Ovary (tissue), 9 donors: ENCODE results near the gene KLHL6. TPM values are rescaled to one million over a fixed set of nuclear protein-coding genes. Genes with fewer than 3 reads are reported as not detected.
"Not testable (repeated sequence)": the region's sequence is repeated elsewhere in the genome, so short reads cannot be mapped to it uniquely, and the experiment has no call there.

ENCODE experiments used
- DNase-seq, 5 donors: peaks; one replicate each; pipeline ENCODE4 v3.0.0-alpha.2; 2019 to 2020
- H3K27ac ChIP-seq, 2 donors: fragments of 200-600 bp; one replicate each; pipeline versions ENCODE4 v1.5.1 to v1.8.0; 2019 to 2022
- H3K27me3 ChIP-seq: fragments of 200-600 bp; one replicate; pipeline ENCODE4 v1.8.0; 2022
- H3K36me3 ChIP-seq: fragments of 200-600 bp; sonication (generic); one replicate; pipeline ENCODE4 v1.5.1; 2019
- H3K4me1 ChIP-seq: one replicate; pipeline ENCODE4 v1.8.1; 2013; ENCODE audit warnings: mild to moderate bottlenecking, moderate library complexity; ENCODE audit not compliant: insufficient read depth
- H3K4me3 ChIP-seq: fragments of 200-600 bp; sonication (generic); one replicate; pipeline ENCODE4 v1.5.1; 2017
- H3K9me3 ChIP-seq, 2 donors: fragments of 200-600 bp in 1 of 2; sonication (generic) in 1 of 2; one replicate each; pipeline versions ENCODE4 v1.5.1 to v1.8.1; 2013 to 2019; ENCODE audit warnings: mild to moderate bottlenecking in 1 of 2, moderate library complexity in 1 of 2
- EP300 ChIP-seq: sonication (generic); formaldehyde crosslinking; IDR thresholded peaks from one replicate; pipeline ENCODE4 v1.6.1; 2017; ENCODE audit warnings: antibody characterized with exemption
- POLR2A ChIP-seq: fragments of 450-650 bp; IDR thresholded peaks from one replicate; pipeline ENCODE4 v1.6.1; 2017; ENCODE audit warnings: antibody characterized with exemption, mild to moderate bottlenecking, moderate library complexity
- WGBS, 3 donors: extraction: QIAGEN DNeasy Blood & Tissue Kit in 1 of 3; methylation state at CpG; one replicate each; pipeline versions ENCODE4 v1.1.5 to v1.1.7; 2013 to 2017; 5-methylcytosine and 5-hydroxymethylcytosine counted together
- intact Hi-C, 4 donors: fragments of 100-400 bp; cut with DNase I; formaldehyde crosslinking; loops; one replicate each; pipeline versions ENCODE4 v1.11.0 to v1.15.1; 2022 to 2023
- polyA plus RNA-seq, 2 donors: library from polyadenylated mRNA; stranded (reverse); fragments of 200-250 nt in 1 of 2; fragments of 350-450 nt in 1 of 2; fragmentation: Illumina TruSeq in 1 of 2; extraction: RNeasy Lipid Tissue Mini Kit (QIAGEN cat#74804) in 1 of 2; gene quantifications; one replicate each; pipeline ENCODE4 v1.2.3, GENCODE V29; 2013 to 2014
- total RNA-seq, 7 donors: library from RNA; depleted of rRNA in 2 of 7; stranded (reverse); fragments of >200 nt in 2 of 7; fragmentation: NEBNext Ultra II Directional in 3 of 7; extraction: Animal tissue kit (Norgen Biotek cat#: 25700) in 3 of 7; gene quantifications; one replicate each; pipeline versions ENCODE4 v1.1.0 to v1.2.4, GENCODE V29; 2016 to 2023
- TF ChIP-seq, protein P1 (sequence below), 3 donors: fragments of 450-650 bp in 2 of 3; fragments of 200-600 bp in 1 of 3; IDR thresholded peaks; one replicate each; pipeline versions ENCODE4 v1.5.1 to v1.8.0; 2016 to 2022; ENCODE audit warnings: antibody characterized with exemption in 3 of 3, mild to moderate bottlenecking in 1 of 3
- donor health status: DM: no; HTN: no; CAD: no; lungs with moderate emphysema.
- donor health status: DM: no; HTN: no; CAD: no.
- donor health status: Bipolar disorder and iron deficiency.
- donor health status: DM: yes; HTN: yes; CAD: no.
- donor health status: DM: no; HTN: no; CAD: no.
- donor health status: DM: yes; HTN: yes; CAD: no.

Gene KLHL6
- total and polyA plus RNA-seq, 9 donors: 0.21 to 3.9 (median 0.92) TPM

DNA sequence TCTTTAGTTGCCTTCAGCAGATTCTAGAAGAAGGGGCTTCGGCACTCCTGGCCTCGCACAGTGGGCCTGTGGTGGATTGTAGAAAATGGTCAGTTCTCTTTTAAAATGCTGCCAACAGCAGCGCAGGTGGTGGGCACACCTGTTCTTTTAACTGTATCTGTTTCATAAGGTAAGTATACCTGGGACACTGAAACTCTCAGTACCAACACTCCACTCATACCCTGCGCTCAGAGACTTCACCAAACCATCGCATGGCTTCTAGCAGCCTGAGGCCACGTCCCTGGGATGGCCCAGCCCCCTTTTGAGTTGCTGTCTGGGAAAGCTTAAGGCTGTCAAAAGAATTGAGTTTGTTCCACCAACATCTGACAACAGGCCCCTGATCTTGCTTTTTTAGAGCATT lies 70.4 kb downstream of the KLHL6 start:
- no peaks in the 10 kb centered on the region for H3K36me3 ChIP-seq
- no peak overlapping the region for H3K27ac ChIP-seq
- H3K9me3 ChIP-seq: no peaks in the 10 kb centered on the region
- intact Hi-C loops: no loop called here
- no peaks in the 10 kb centered on the region for H3K4me1 ChIP-seq
- no peaks in the 10 kb centered on the region for H3K27me3 ChIP-seq
- no peak for DNase-seq
- WGBS, 3 donors: 94 to 97% (median 95%) methylated on average over 6 of the region's 6 CpGs
- no peak overlapping the region for H3K4me3 ChIP-seq
- TF ChIP-seq, protein P1, sequence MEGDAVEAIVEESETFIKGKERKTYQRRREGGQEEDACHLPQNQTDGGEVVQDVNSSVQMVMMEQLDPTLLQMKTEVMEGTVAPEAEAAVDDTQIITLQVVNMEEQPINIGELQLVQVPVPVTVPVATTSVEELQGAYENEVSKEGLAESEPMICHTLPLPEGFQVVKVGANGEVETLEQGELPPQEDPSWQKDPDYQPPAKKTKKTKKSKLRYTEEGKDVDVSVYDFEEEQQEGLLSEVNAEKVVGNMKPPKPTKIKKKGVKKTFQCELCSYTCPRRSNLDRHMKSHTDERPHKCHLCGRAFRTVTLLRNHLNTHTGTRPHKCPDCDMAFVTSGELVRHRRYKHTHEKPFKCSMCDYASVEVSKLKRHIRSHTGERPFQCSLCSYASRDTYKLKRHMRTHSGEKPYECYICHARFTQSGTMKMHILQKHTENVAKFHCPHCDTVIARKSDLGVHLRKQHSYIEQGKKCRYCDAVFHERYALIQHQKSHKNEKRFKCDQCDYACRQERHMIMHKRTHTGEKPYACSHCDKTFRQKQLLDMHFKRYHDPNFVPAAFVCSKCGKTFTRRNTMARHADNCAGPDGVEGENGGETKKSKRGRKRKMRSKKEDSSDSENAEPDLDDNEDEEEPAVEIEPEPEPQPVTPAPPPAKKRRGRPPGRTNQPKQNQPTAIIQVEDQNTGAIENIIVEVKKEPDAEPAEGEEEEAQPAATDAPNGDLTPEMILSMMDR (IDR thresholded peaks at IDR 0.05): no peak
- TF ChIP-seq POLR2A (no peak), EP300 (no peak)

DNA sequence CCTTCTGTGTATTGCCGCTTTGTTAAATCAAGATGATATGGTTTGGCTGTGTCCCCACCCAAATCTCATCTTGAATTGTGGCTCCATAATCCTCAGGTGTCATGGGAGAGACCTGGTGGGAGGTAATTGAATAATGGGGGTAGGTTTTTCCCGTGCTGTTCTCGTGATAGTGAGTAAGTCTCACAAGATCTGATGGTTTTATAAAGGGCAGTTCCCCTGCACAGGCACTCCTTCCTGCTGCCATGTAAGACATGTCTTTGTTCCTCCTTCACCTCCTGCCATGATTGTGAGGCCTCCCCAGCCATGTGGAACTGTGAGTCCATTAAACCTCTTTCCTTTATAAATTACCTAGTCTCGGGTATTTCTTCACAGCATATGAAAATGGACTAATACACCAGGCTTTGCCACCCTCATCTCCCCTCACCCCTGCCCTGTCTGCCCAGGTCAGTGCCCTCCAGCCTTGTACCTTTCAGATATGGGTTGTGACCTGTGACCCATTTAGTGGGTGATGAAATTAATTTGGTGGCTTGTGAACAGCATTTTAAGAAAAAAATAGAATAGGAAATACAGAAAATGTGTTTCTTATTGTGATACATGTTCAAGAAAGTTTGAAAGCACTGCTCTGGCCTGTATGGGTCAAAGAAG lies 71.0 kb downstream of the KLHL6 start:
- 93 to 94% (median 93%) methylated on average over 4 of the region's 4 CpGs for WGBS, 3 donors
- Histone ChIP-seq H3K27me3 (no peaks in the 10 kb centered on the region), H3K4me1 (no peaks in the 10 kb centered on the region), H3K27ac (no peak overlapping the region), H3K9me3 (no peaks in the 10 kb centered on the region), H3K4me3 (no peak overlapping the region), H3K36me3 (no peaks in the 10 kb centered on the region)
- intact Hi-C loops: no loop called here
- no peak for DNase-seq
- TF ChIP-seq, protein P1 (IDR thresholded peaks at IDR 0.05): no peak
- TF ChIP-seq POLR2A (no peak), EP300 (no peak)

DNA sequence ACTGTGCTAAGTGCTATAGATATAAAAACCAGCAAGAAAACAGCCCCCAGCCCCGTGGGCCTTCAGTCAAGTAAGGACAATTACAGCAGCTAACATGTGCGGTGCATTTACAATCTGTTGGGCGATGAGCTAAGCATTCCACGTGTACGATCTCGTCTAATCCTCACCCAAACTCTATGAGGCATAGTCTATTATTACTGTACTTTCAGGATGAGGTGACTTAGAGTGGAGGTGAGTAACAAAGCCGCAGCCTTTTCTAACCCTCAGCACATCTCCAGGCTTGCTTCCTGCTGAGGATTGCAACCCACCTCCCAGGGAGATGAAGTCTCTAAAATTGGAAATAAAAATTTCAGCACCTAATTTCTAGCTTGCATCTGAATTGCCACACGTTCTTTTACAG lies 73.9 kb downstream of the KLHL6 start:
- TF ChIP-seq EP300: no peak
- no peaks in the 10 kb centered on the region for H3K4me1 ChIP-seq
- H3K4me3 ChIP-seq: no peak overlapping the region
- H3K27me3 ChIP-seq: no peaks in the 10 kb centered on the region
- whole genome bisulfite sequencing, 3 donors: 70 to 81% (median 79%) methylated on average over 8 of the region's 8 CpGs
- DNase-seq: no peak
- intact Hi-C loops: no loop called here
- no peaks in the 10 kb centered on the region for H3K9me3 ChIP-seq
- no peaks in the 10 kb centered on the region for H3K36me3 ChIP-seq
- H3K27ac ChIP-seq: no peak overlapping the region

DNA sequence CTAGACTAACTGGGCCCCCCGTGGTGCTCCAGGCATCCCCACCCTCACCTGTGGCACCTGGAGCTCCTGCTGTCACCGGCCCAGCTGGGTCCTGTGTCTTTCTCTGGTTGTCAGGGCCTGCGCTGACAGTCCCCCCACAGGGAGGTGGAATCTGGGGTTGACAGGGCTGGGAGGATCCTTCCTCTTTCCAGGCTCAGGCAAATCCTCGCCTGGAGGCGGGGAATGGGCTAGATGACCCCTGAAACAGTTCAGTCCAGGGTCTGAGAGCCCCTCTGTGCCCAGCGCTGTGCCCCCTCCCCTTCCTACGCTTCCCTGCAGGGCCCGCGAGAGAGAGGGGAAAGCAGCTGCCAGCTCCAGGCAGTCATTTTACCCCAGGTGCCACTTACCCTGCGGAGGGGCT lies 77.0 kb downstream of the KLHL6 start:
- H3K4me1 ChIP-seq: no peaks in the 10 kb centered on the region
- intact Hi-C loops: loop anchor here in 2 of 4 donors (10.0 kb wide), 2 partner anchors 116 to 286 kb away; no protein-coding TSS in a partner anchor
- no peak overlapping the region for H3K27ac ChIP-seq
- H3K9me3 ChIP-seq: no peaks in the 10 kb centered on the region
- no peak overlapping the region for H3K4me3 ChIP-seq
- TF ChIP-seq POLR2A (no peak), EP300 (no peak)
- TF ChIP-seq, protein P1 (IDR thresholded peaks at IDR 0.05): no peak
- DNase-seq: no peak
- H3K36me3 ChIP-seq: no peaks in the 10 kb centered on the region
- no peaks in the 10 kb centered on the region for H3K27me3 ChIP-seq
- WGBS, 3 donors: 74 to 83% (median 81%) methylated on average over 10 of the region's 10 CpGs

DNA sequence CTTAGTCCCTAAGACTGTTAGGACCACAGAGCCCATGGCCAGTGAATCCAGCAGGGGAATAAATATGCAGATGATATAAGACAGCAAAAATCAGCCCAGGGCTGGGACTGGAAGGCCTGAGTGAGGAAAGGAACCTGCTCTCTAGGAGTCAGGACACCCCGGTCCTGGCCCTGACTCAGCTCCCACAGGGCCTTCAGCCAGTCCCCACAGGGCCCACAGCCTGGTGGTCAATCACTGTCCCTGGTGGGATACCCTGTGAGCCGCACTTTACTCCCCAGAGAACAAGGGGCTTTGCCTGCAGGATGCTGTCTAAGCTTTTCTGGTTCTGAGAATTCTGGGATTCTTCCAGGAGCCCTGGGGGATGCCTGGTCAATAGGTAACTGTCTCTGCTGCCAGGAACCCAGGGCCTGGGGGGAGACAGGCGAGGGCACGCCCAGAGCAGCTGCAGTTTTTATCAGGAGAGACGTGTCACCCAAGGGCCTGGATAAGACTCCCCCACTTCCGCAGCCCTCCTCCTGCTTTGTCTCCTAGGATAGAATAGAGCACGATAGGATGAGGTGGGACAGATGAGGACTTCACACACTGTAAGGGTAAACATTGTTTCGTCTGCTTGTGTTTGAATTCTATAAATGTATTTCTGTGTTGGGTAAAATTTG lies 77.6 kb downstream of the KLHL6 start:
- no peak overlapping the region for H3K27ac ChIP-seq
- no peaks in the 10 kb centered on the region for H3K27me3 ChIP-seq
- H3K4me1 ChIP-seq: no peaks in the 10 kb centered on the region
- no peaks in the 10 kb centered on the region for H3K9me3 ChIP-seq
- 48 to 60% (median 54%) methylated on average over 7 to 8 of the region's 8 CpGs for WGBS, 3 donors
- intact Hi-C loops: loop anchor here in 2 of 4 donors (10.0 kb wide), 2 partner anchors 117 to 287 kb away; no protein-coding TSS in a partner anchor
- H3K36me3 ChIP-seq: no peaks in the 10 kb centered on the region
- no peak overlapping the region for H3K4me3 ChIP-seq
- DNase-seq: no peak
- TF ChIP-seq EP300: no peak
- TF ChIP-seq, protein P1 (IDR thresholded peaks at IDR 0.05): no peak
- TF ChIP-seq POLR2A: no peak

DNA sequence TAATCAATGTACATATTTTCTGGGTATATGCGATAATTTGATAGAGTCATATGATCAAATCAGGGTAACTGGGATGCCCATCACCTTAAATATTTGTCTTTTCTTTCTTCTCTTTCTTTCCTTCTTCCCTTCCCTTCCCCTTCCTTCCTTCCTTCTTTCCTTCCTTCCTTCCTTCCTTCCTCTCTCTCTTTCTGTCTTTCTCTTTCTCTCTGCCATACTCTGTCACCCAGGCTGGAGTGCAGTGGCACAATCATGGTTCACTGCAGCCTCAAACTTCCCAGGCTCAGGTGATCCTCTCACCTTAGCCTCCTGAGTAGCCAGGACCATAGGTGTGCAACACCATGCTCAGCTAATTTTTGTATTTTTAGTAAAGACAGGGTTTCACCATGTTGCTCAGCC lies 79.7 kb downstream of the KLHL6 start:
- intact Hi-C loops: loop anchor here in 2 of 4 donors (10.0 kb wide), 2 partner anchors 119 to 289 kb away; no protein-coding TSS in a partner anchor
- not testable (repeated sequence) for H3K4me1 ChIP-seq, H3K27ac ChIP-seq, H3K36me3 ChIP-seq, H3K4me3 ChIP-seq, H3K9me3 ChIP-seq, DNase-seq, H3K27me3 ChIP-seq
- WGBS, 3 donors: 93 to 98% (median 98%) methylated on average over 1 of the region's 1 CpG
